ENCODE data around the gene MTA1.

MTA1 gene

GRCh38 chr14:105490267-105490571 lies 70.6 kb downstream of the MTA1 start:
- no peak for DNase-seq

- DNase-seq: peak; percentile 95
Observed at GRCh38 chr14:105490572-105491365, 71.1 kb downstream of the MTA1 start, which contains the start of gene TEDC1. TSS of gene TEDC1 (plus strand) at chr14:105491246. CDS start at chr14:105491376, 130 bp downstream.

- peak; percentile 24 for DNase-seq
Observed at GRCh38 chr14:105491366-105491973, 71.8 kb downstream of the MTA1 start.

- DNase-seq: no peak
Observed at GRCh38 chr14:105492031-105492970, 72.7 kb downstream of the MTA1 start.

GRCh38 chr14:105492971-105493871 lies 73.6 kb downstream of the MTA1 start:
- no peak for DNase-seq

- DNase-seq: no peak
Observed at GRCh38 chr14:105493921-105494605, 74.4 kb downstream of the MTA1 start.

GRCh38 chr14:105494606-105494929 lies 74.9 kb downstream of the MTA1 start:
- DNase-seq: no peak

- no peak for DNase-seq
Observed at GRCh38 chr14:105495101-105495989, 75.7 kb downstream of the MTA1 start.

- DNase-seq: no peak
Observed at GRCh38 chr14:105495990-105496830, 76.6 kb downstream of the MTA1 start.

GRCh38 chr14:105496831-105497591 lies 77.4 kb downstream of the MTA1 start:
- no peak for DNase-seq

GRCh38 chr14:105497671-105498429 lies 78.2 kb downstream of the MTA1 start:
- no peak for DNase-seq

- DNase-seq: no peak
Observed at GRCh38 chr14:105498430-105499255, 79.0 kb downstream of the MTA1 start.

GRCh38 chr14:105499256-105500035 lies 79.8 kb downstream of the MTA1 start:
- no peak for DNase-seq

- DNase-seq: no peak
Observed at GRCh38 chr14:105500036-105500725, 80.6 kb downstream of the MTA1 start.

- no peak for DNase-seq
Observed at GRCh38 chr14:105500726-105501101, 81.1 kb downstream of the MTA1 start.

Measured in GF-D8 (cell line).